K562 (cell line): ENCODE data around the gene MAP9. TPM values are rescaled to one million over a fixed set of nuclear protein-coding genes. Genes with fewer than 3 reads are reported as not detected.

ENCODE experiments used
- CHD1 ChIP-seq: fragments of 200-600 bp; sonication (generic); IDR thresholded peaks from one replicate; pipeline ENCODE4 v1.6.1; 2012; ENCODE audit warnings: mild to moderate bottlenecking, moderate library complexity, low read length, inconsistent platforms
- PCBP2 ChIP-seq: fragments of 200-400 bp; formaldehyde crosslinking; IDR thresholded peaks from 2 replicates; pipeline ENCODE4 v1.6.1; 2018; ENCODE audit warnings: low read length, low read depth, mild to moderate bottlenecking, moderate library complexity; ENCODE audit not compliant: poor library complexity, severe bottlenecking
- RAD51 ChIP-seq: fragments of 450-650 bp; IDR thresholded peaks from 2 replicates; pipeline ENCODE4 v1.7.1; 2016; ENCODE audit warnings: low read depth, mild to moderate bottlenecking, borderline replicate concordance
- SNIP1 ChIP-seq: fragments of 450-650 bp; IDR thresholded peaks from 2 replicates; pipeline ENCODE4 v1.7.1; 2017; ENCODE audit warnings: low read depth, mild to moderate bottlenecking
- TAF7 ChIP-seq: fragments of 450-650 bp; IDR thresholded peaks from 2 replicates; pipeline ENCODE4 v1.6.1; 2016; ENCODE audit warnings: missing genetic modification characterization, missing compliant biosample characterization
- ZNF780A ChIP-seq: fragments of 250-450 bp; sonication (Bioruptor Pico); IDR thresholded peaks from 2 replicates; pipeline ENCODE4 v1.5.0; 2021; ENCODE audit warnings: mild to moderate bottlenecking
- polyA plus RNA-seq, 8 experiments: library from polyadenylated mRNA; depleted of rRNA in 4 of 8; stranded (reverse) in 5 of 8; unstranded in 3 of 8; fragments of >200 nt; fragmentation: Nextera tagmentation in 2 of 8; fragmentation: Illumina TruSeq in 1 of 8; extraction: Ambion mirVana in 2 of 8; extraction: Trizol in 1 of 8; gene quantifications; 2 replicates each; pipeline versions ENCODE4 v1.2.1 to v1.2.3, GENCODE V29; 2011 to 2014; ENCODE audit warnings: inconsistent platforms in 1 of 8, missing spikeins in 1 of 8
- total RNA-seq, 7 experiments: library from RNA; depleted of rRNA in 6 of 7; stranded (reverse); fragments of >200 nt in 6 of 7; fragmentation: Illumina TruSeq in 2 of 7; extraction: Trizol in 2 of 7; gene quantifications; 2 replicates each; pipeline versions ENCODE4 v1.2.1 to v1.2.3, GENCODE V29; 2011 to 2021; ENCODE audit warnings: low replicate concordance in 1 of 7
- TF ChIP-seq, protein P1 (sequence below), 2 experiments: fragments of 450-650 bp in 1 of 2; sonication (generic) in 1 of 2; formaldehyde crosslinking in 1 of 2; IDR thresholded peaks; 2 replicates each; pipeline versions ENCODE4 v1.7.1 to v1.9.0; 2016 to 2022; ENCODE audit warnings: inconsistent platforms in 1 of 2, mild to moderate bottlenecking in 1 of 2, missing genetic modification reagents in 1 of 2
- TF ChIP-seq, protein P2 (sequence below): fragments of 450-650 bp; IDR thresholded peaks from 2 replicates; pipeline ENCODE4 v1.6.1; 2017; ENCODE audit warnings: antibody characterized with exemption, mild to moderate bottlenecking

MAP9 gene
- total and polyA plus RNA-seq, 9 of the 15 experiments (the other 6 are each of a cell fraction or from before 2014, with no cell fraction given) = 0.04 to 0.09 TPM; not detected in 7

- TF ChIP-seq, protein P1, sequence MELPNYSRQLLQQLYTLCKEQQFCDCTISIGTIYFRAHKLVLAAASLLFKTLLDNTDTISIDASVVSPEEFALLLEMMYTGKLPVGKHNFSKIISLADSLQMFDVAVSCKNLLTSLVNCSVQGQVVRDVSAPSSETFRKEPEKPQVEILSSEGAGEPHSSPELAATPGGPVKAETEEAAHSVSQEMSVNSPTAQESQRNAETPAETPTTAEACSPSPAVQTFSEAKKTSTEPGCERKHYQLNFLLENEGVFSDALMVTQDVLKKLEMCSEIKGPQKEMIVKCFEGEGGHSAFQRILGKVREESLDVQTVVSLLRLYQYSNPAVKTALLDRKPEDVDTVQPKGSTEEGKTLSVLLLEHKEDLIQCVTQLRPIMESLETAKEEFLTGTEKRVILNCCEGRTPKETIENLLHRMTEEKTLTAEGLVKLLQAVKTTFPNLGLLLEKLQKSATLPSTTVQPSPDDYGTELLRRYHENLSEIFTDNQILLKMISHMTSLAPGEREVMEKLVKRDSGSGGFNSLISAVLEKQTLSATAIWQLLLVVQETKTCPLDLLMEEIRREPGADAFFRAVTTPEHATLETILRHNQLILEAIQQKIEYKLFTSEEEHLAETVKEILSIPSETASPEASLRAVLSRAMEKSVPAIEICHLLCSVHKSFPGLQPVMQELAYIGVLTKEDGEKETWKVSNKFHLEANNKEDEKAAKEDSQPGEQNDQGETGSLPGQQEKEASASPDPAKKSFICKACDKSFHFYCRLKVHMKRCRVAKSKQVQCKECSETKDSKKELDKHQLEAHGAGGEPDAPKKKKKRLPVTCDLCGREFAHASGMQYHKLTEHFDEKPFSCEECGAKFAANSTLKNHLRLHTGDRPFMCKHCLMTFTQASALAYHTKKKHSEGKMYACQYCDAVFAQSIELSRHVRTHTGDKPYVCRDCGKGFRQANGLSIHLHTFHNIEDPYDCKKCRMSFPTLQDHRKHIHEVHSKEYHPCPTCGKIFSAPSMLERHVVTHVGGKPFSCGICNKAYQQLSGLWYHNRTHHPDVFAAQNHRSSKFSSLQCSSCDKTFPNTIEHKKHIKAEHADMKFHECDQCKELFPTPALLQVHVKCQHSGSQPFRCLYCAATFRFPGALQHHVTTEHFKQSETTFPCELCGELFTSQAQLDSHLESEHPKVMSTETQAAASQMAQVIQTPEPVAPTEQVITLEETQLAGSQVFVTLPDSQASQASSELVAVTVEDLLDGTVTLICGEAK (IDR thresholded peaks at IDR 0.05) = no peak
- TF ChIP-seq, protein P1 (CRISPR knock-in tag; IDR thresholded peaks at IDR 0.05) = no peak
- TF ChIP-seq RAD51 = no peak
- TF ChIP-seq ZNF780A (CRISPR knock-in tag) = no peak
- TF ChIP-seq PCBP2 = no peak
- TF ChIP-seq, protein P2, sequence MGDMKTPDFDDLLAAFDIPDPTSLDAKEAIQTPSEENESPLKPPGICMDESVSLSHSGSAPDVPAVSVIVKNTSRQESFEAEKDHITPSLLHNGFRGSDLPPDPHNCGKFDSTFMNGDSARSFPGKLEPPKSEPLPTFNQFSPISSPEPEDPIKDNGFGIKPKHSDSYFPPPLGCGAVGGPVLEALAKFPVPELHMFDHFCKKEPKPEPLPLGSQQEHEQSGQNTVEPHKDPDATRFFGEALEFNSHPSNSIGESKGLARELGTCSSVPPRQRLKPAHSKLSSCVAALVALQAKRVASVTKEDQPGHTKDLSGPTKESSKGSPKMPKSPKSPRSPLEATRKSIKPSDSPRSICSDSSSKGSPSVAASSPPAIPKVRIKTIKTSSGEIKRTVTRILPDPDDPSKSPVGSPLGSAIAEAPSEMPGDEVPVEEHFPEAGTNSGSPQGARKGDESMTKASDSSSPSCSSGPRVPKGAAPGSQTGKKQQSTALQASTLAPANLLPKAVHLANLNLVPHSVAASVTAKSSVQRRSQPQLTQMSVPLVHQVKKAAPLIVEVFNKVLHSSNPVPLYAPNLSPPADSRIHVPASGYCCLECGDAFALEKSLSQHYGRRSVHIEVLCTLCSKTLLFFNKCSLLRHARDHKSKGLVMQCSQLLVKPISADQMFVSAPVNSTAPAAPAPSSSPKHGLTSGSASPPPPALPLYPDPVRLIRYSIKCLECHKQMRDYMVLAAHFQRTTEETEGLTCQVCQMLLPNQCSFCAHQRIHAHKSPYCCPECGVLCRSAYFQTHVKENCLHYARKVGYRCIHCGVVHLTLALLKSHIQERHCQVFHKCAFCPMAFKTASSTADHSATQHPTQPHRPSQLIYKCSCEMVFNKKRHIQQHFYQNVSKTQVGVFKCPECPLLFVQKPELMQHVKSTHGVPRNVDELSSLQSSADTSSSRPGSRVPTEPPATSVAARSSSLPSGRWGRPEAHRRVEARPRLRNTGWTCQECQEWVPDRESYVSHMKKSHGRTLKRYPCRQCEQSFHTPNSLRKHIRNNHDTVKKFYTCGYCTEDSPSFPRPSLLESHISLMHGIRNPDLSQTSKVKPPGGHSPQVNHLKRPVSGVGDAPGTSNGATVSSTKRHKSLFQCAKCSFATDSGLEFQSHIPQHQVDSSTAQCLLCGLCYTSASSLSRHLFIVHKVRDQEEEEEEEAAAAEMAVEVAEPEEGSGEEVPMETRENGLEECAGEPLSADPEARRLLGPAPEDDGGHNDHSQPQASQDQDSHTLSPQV = no peak
- TF ChIP-seq TAF7 (tag) = no peak
- no peak for TF ChIP-seq CHD1
- no peak for TF ChIP-seq SNIP1
- TF ChIP-seq, all 486 proteins: peak for 0
Observed at GRCh38 chr4:155307731-155308277, 69.0 kb downstream of the MAP9 start (continued).
